GM12874 (cell line): ENCODE data around the gene LONP1.

Experiments
- TF ChIP-seq, protein P1 (sequence below): IDR thresholded peaks from 2 replicates; pipeline ENCODE4 v1.5.1; 2011; ENCODE audit warnings: low read depth, mild to moderate bottlenecking, control low read depth, low read length, moderate library complexity; ENCODE audit not compliant: insufficient read depth

Gene LONP1

GRCh38 chr19:5743630-5744029, 23.7 kb upstream of the LONP1 start:
- TF ChIP-seq, protein P1, sequence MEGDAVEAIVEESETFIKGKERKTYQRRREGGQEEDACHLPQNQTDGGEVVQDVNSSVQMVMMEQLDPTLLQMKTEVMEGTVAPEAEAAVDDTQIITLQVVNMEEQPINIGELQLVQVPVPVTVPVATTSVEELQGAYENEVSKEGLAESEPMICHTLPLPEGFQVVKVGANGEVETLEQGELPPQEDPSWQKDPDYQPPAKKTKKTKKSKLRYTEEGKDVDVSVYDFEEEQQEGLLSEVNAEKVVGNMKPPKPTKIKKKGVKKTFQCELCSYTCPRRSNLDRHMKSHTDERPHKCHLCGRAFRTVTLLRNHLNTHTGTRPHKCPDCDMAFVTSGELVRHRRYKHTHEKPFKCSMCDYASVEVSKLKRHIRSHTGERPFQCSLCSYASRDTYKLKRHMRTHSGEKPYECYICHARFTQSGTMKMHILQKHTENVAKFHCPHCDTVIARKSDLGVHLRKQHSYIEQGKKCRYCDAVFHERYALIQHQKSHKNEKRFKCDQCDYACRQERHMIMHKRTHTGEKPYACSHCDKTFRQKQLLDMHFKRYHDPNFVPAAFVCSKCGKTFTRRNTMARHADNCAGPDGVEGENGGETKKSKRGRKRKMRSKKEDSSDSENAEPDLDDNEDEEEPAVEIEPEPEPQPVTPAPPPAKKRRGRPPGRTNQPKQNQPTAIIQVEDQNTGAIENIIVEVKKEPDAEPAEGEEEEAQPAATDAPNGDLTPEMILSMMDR, result no peak

- TF ChIP-seq, protein P1, result no peak
Measured at GRCh38 chr19:5742051-5742450, 22.1 kb upstream of the LONP1 start.

DNA sequence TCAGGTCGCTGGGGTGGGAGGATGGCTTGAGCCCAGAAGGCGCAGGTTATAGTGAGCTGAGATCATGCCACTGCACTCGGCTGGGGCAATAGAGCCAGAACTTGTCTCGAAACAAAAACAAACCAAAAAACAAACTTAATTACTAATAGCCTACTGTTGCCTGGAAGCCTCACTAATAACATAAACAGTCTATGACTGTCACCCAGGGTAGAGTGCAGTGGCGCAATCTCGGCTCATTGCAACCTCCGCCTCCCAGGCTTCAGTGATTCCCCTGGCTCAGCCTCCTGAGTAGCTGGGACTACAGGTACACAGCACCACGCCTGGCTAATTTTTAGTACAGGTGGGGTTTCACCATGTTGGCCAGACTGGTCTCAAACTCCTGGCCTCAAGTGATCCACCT, 18.5 kb upstream of the LONP1 start:
- TF ChIP-seq, protein P1, result no peak

GRCh38 chr19:5727453-5728050, 7.6 kb upstream of the LONP1 start:
- TF ChIP-seq, protein P1, result no peak

- TF ChIP-seq, protein P1, result no peak
Measured at GRCh38 chr19:5719274-5719960, 529 bp downstream of the LONP1 start.

GRCh38 chr19:5718579-5719273, 1.2 kb downstream of the LONP1 start:
- TF ChIP-seq, protein P1, result no peak

DNA sequence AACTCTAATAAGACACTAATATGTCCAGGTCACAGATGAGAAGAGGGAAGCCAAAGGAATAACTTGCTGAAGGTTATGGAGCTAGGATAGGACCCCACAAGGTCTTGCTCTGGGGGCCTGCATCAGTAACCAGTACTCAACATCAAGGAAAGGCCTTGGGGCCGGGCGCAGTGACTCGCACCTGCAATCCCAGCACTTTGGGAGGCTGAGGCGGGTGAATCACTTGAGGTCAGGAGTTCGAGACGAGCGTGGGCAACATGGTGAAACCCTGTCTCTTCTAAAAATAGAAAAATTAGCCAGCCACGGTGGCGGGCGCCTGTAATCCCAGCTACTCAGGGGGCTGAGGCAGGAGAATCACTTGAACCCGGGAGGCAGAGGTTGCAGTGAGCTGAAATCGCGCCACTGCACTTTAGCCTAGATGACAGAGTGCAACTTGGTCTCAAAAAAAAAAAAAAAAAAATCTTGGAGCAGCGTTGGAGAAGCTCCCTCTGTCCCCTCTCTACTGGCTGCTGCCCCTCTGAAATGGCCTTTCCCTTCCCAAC, 1.8 kb downstream of the LONP1 start:
- TF ChIP-seq, protein P1, result no peak
